ENCODE data around the gene TATDN2.

Gene TATDN2

GRCh38 chr3:10215578-10216368, 32.5 kb upstream of the TATDN2 start:
- TF ChIP-seq CTCF (IDR thresholded peaks at IDR 0.05; ENCODE audit: extremely low read depth, insufficient read depth, missing control alignments), result no peak
- DNase-seq (ENCODE audit: low spot score), result no peak
- in situ Hi-C loops (cut with MboI; ENCODE audit: low pct_unique_long_range_greater_than_20kb, low sequenced_read_pairs, unreplicated experiment), result no loop called here

- in situ Hi-C loops (cut with MboI; ENCODE audit: low pct_unique_long_range_greater_than_20kb, low sequenced_read_pairs, unreplicated experiment), result no loop called here
- no peak for TF ChIP-seq CTCF (IDR thresholded peaks at IDR 0.05; ENCODE audit: extremely low read depth, insufficient read depth, missing control alignments)
- DNase-seq (ENCODE audit: low spot score), result no peak
These were observed 30.9 kb upstream of the TATDN2 start for GRCh38 chr3:10217359-10217758.

GRCh38 chr3:10219737-10220136, 28.5 kb upstream of the TATDN2 start:
- in situ Hi-C loops (cut with MboI; ENCODE audit: low pct_unique_long_range_greater_than_20kb, low sequenced_read_pairs, unreplicated experiment), result no loop called here
- TF ChIP-seq CTCF (IDR thresholded peaks at IDR 0.05; ENCODE audit: extremely low read depth, insufficient read depth, missing control alignments), result no peak

GRCh38 chr3:10223676-10224639, 24.3 kb upstream of the TATDN2 start:
- no peak for TF ChIP-seq CTCF (IDR thresholded peaks at IDR 0.05; ENCODE audit: extremely low read depth, insufficient read depth, missing control alignments)
- in situ Hi-C loops (cut with MboI; ENCODE audit: low pct_unique_long_range_greater_than_20kb, low sequenced_read_pairs, unreplicated experiment), result no loop called here
- peak; percentile 54 for DNase-seq (ENCODE audit: low spot score)

More at GRCh38 chr3:10219737-10220136, 28.5 kb upstream of the TATDN2 start:
- DNase-seq (ENCODE audit: low spot score), result no peak

GRCh38 chr3:10224794-10225665, 23.2 kb upstream of the TATDN2 start:
- TF ChIP-seq CTCF (IDR thresholded peaks at IDR 0.05; ENCODE audit: extremely low read depth, insufficient read depth, missing control alignments), result peak; percentile 87
- in situ Hi-C loops (cut with MboI; ENCODE audit: low pct_unique_long_range_greater_than_20kb, low sequenced_read_pairs, unreplicated experiment), result no loop called here
- DNase-seq (ENCODE audit: low spot score), result peak; percentile 75

GRCh38 chr3:10226293-10226692, 22.0 kb upstream of the TATDN2 start:
- in situ Hi-C loops (cut with MboI; ENCODE audit: low pct_unique_long_range_greater_than_20kb, low sequenced_read_pairs, unreplicated experiment), result no loop called here
- DNase-seq (ENCODE audit: low spot score), result peak; percentile 37
- TF ChIP-seq CTCF (IDR thresholded peaks at IDR 0.05; ENCODE audit: extremely low read depth, insufficient read depth, missing control alignments), result no peak
